OCI-LY7 (cell line): ENCODE results near the gene SREK1.

Experiments used
- EZH2phosphoT487 ChIP-seq: fragments of 200-600 bp; sonication (generic); IDR thresholded peaks from 2 replicates; pipeline ENCODE4 v1.6.1; 2018; ENCODE audit warnings: low read depth, borderline replicate concordance, mild to moderate bottlenecking, mixed run types, antibody characterized with exemption, low read length, moderate library complexity, mixed read lengths
- TF ChIP-seq, protein P1 (sequence below): fragments of 200-600 bp; sonication (generic); conservative IDR thresholded peaks from 2 replicates; pipeline ENCODE4 v1.5.1; 2014; ENCODE audit warnings: mild to moderate bottlenecking, antibody characterized with exemption, low read length, moderate library complexity, mixed read lengths

DNA sequence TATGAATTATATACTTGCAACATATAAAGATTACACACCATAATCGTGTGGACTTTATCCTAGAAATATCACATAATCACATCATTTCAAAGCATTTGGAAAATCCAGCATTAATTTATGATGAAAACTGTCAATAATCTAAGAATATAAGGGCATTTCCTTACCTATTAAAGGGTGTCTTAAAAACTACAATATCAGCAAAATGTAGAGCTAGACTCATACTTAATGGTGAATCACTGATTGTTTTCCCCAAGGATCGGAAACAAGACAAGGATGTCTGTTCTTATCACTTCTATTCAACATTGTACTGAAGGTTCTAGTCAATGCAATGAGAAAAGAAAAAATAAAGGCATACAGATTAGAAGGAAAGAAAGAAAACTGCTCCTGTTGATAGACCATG is 8.0 kb upstream of the SREK1 start:
- TF ChIP-seq, protein P1, sequence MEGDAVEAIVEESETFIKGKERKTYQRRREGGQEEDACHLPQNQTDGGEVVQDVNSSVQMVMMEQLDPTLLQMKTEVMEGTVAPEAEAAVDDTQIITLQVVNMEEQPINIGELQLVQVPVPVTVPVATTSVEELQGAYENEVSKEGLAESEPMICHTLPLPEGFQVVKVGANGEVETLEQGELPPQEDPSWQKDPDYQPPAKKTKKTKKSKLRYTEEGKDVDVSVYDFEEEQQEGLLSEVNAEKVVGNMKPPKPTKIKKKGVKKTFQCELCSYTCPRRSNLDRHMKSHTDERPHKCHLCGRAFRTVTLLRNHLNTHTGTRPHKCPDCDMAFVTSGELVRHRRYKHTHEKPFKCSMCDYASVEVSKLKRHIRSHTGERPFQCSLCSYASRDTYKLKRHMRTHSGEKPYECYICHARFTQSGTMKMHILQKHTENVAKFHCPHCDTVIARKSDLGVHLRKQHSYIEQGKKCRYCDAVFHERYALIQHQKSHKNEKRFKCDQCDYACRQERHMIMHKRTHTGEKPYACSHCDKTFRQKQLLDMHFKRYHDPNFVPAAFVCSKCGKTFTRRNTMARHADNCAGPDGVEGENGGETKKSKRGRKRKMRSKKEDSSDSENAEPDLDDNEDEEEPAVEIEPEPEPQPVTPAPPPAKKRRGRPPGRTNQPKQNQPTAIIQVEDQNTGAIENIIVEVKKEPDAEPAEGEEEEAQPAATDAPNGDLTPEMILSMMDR: no peak
- TF ChIP-seq EZH2phosphoT487: no peak
